Tibial nerve (tissue), 4 donors: ENCODE results near the gene CRNN. TPM values are rescaled to one million over a fixed set of nuclear protein-coding genes. Genes with fewer than 3 reads are reported as not detected.

Experiments used
- DNase-seq, 2 donors: peaks; one replicate each; pipeline ENCODE4 v3.0.0-alpha.2; 2019; ENCODE audit warnings: low spot score in 2 of 2
- H3K27ac ChIP-seq, 4 donors: fragments of 200-600 bp; sonication (generic) in 3 of 4; one replicate each; pipeline ENCODE4 v1.5.1; 2017 to 2019; ENCODE audit warnings: mild to moderate bottlenecking in 1 of 4
- H3K27me3 ChIP-seq, 2 donors: fragments of 200-600 bp; sonication (generic) in 1 of 2; one replicate each; pipeline versions ENCODE4 v1.5.1 to v1.6.0; 2017 to 2019
- H3K36me3 ChIP-seq, 3 donors: fragments of 200-600 bp; sonication (generic); one replicate each; pipeline ENCODE4 v1.5.1; 2018 to 2019
- H3K4me1 ChIP-seq, 4 donors: fragments of 200-600 bp; sonication (generic) in 3 of 4; one replicate each; pipeline ENCODE4 v1.5.1; 2017 to 2019
- H3K4me3 ChIP-seq, 4 donors: fragments of 200-600 bp; sonication (generic) in 3 of 4; one replicate each; pipeline ENCODE4 v1.5.1; 2017 to 2019; ENCODE audit warnings: mild to moderate bottlenecking in 1 of 4, moderate library complexity in 1 of 4
- H3K9me3 ChIP-seq, 4 donors: fragments of 200-600 bp; sonication (generic) in 3 of 4; one replicate each; pipeline ENCODE4 v1.5.1; 2017 to 2019
- EP300 ChIP-seq, 2 donors: sonication (generic); formaldehyde crosslinking; IDR thresholded peaks; one replicate each; pipeline ENCODE4 v1.6.1; 2017; ENCODE audit warnings: antibody characterized with exemption in 2 of 2, mild to moderate bottlenecking in 1 of 2
- POLR2A ChIP-seq, 2 donors: fragments of 450-650 bp; IDR thresholded peaks; one replicate each; pipeline ENCODE4 v1.6.1; 2017; ENCODE audit warnings: antibody characterized with exemption in 2 of 2, mild to moderate bottlenecking in 2 of 2, moderate library complexity in 2 of 2
- WGBS, 2 donors: methylation state at CpG; one replicate each; pipeline ENCODE4 v1.1.5; 2018; 5-methylcytosine and 5-hydroxymethylcytosine counted together
- total RNA-seq, 4 donors: library from RNA; depleted of rRNA; stranded (reverse); fragments of >200 nt; gene quantifications; one replicate each; pipeline ENCODE4 v1.1.0, GENCODE V29; 2016
- TF ChIP-seq, protein P1 (sequence below), 5 experiments: fragments of 200-600 bp in 3 of 5; fragments of 450-650 bp in 2 of 5; sonication (generic) in 3 of 5; IDR thresholded peaks; one replicate each; pipeline ENCODE4 v1.5.1; 2016 to 2019; ENCODE audit warnings: antibody characterized with exemption in 5 of 5, mild to moderate bottlenecking in 3 of 5, moderate library complexity in 2 of 5

The CRNN gene
- total RNA-seq, 4 donors from 2014 or later = not detected

DNA sequence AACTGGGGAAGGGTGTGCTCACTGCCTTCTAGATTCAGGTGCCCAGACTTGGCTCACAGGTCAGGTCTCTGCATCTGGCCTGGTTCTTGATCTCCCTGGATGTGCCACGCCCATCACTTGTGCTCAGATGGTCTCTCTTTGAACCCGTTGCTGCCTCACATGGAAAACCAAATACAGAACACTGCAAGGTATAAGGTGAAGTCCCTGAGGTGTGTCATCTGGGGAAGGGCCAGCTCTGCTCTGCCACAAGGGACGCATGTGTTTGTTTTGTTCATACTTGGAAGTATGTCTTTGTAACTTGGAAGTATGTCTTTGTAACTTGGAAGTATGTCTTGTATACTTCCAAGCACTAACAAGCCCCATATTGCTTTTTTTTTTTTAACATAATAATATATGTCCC lies 13.4 kb upstream of the CRNN start:
- Histone ChIP-seq H3K4me1 (no peaks in the 10 kb centered on the region), H3K9me3 (peaks cover 0 to 21% (median 0%) of the 10 kb centered on the region in 4 donors), H3K27ac (no peak overlapping the region), H3K36me3 (no peaks in the 10 kb centered on the region), H3K27me3 (no peaks in the 10 kb centered on the region), H3K4me3 (no peak overlapping the region)
- no peak for TF ChIP-seq EP300 (IDR thresholded peaks at IDR 0.05)
- TF ChIP-seq POLR2A (IDR thresholded peaks at IDR 0.05) = no peak
- TF ChIP-seq, protein P1, sequence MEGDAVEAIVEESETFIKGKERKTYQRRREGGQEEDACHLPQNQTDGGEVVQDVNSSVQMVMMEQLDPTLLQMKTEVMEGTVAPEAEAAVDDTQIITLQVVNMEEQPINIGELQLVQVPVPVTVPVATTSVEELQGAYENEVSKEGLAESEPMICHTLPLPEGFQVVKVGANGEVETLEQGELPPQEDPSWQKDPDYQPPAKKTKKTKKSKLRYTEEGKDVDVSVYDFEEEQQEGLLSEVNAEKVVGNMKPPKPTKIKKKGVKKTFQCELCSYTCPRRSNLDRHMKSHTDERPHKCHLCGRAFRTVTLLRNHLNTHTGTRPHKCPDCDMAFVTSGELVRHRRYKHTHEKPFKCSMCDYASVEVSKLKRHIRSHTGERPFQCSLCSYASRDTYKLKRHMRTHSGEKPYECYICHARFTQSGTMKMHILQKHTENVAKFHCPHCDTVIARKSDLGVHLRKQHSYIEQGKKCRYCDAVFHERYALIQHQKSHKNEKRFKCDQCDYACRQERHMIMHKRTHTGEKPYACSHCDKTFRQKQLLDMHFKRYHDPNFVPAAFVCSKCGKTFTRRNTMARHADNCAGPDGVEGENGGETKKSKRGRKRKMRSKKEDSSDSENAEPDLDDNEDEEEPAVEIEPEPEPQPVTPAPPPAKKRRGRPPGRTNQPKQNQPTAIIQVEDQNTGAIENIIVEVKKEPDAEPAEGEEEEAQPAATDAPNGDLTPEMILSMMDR (IDR thresholded peaks at IDR 0.05) = no peak
- WGBS, 2 donors = 56 to 59% methylated on average over 3 of the region's 3 CpGs
- DNase-seq = no peak

DNA sequence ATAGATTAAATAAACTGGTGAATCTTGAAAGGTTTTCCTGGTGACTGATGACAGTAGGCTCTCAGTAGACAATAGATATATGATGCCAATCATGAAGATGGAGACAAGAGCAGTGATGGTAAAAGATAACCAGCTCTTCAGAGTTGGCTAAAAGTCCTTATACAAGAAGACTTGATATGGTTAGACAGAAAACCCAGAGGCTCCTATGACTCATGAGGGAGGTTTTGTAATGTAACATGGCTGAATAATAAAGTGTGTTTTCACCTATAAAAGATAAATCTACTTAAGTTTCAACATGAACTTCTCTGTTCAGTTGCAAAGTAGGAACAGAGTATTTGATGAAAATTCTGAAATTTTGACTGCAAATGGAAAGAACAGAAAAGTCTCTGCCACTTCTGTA lies 12.7 kb upstream of the CRNN start:
- Histone ChIP-seq H3K27me3 (no peaks in the 10 kb centered on the region), H3K4me1 (no peaks in the 10 kb centered on the region), H3K4me3 (no peak overlapping the region), H3K27ac (no peak overlapping the region), H3K36me3 (no peaks in the 10 kb centered on the region), H3K9me3 (peaks cover 0 to 21% (median 0%) of the 10 kb centered on the region in 4 donors)
- no peak for DNase-seq
- TF ChIP-seq EP300 (IDR thresholded peaks at IDR 0.05) (no peak), POLR2A (IDR thresholded peaks at IDR 0.05) (no peak)
- TF ChIP-seq, protein P1 (IDR thresholded peaks at IDR 0.05) = no peak

DNA sequence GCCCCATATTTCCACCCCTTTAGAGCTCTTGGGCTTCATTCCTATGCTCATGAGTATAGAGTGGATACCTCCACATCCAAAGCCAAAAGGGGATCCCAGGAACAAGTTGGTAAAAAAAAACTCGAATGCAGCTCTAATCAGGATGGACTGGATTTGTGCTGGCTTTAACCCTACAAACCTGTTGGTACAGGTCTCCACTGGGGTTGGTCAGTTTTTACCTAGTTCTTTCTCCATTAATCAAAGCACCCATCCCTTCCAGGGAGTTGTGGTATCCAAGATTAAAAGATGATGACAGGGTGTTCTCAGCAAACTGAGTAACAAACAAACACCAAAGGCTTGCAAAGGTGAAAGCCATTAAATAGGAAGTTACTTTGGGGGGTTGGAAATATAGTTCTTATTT lies 5.9 kb upstream of the CRNN start:
- Histone ChIP-seq H3K4me3 (no peak overlapping the region), H3K27me3 (no peaks in the 10 kb centered on the region), H3K9me3 (peaks cover 0 to 20% (median 0%) of the 10 kb centered on the region in 4 donors), H3K4me1 (no peaks in the 10 kb centered on the region), H3K27ac (no peak overlapping the region), H3K36me3 (no peaks in the 10 kb centered on the region)
- WGBS, 2 donors = 43 to 59% methylated on average over 1 of the region's 1 CpG
- no peak for DNase-seq
- TF ChIP-seq EP300 (IDR thresholded peaks at IDR 0.05) (no peak), POLR2A (IDR thresholded peaks at IDR 0.05) (no peak)
- TF ChIP-seq, protein P1 (IDR thresholded peaks at IDR 0.05) = no peak

DNA sequence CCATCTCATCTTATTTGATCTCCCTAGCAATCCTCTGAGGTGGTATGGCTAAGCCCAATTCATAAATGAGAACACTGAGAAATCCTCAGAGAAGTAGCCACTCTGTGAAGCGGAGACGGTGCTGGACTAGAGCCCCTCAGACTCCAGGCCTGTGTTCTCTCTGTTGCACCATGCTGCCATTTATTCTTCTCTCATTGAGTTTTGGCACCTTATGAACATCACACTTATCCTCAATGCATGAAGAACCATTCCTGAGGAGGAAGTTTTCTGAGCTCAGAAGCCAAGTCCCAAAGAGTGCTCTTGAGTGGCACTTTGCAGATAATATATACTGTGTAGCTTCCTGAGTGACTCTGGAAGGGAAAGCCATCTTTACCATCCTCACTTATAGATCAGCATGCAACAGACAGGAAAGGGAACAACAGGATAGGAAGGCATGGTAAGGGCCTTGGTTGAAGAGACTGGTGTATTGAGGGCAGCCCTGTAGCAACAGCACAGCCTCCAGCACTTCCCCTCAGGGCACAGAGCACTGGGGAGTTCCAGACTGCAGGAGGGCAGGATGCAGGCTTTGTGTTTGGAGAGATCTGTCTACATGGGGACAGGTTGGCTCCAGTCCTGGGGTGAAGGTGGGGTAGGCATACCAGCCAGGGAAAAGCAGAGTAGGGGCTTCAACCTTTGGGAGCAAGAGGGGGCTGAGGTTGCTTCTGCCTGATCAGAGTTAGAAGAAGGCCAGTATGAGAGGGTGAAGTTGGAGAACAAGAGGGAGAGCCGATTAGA lies 1.6 kb upstream of the CRNN start:
- 90 to 91% methylated on average over 3 of the region's 3 CpGs for WGBS, 2 donors
- DNase-seq = no peak

DNA sequence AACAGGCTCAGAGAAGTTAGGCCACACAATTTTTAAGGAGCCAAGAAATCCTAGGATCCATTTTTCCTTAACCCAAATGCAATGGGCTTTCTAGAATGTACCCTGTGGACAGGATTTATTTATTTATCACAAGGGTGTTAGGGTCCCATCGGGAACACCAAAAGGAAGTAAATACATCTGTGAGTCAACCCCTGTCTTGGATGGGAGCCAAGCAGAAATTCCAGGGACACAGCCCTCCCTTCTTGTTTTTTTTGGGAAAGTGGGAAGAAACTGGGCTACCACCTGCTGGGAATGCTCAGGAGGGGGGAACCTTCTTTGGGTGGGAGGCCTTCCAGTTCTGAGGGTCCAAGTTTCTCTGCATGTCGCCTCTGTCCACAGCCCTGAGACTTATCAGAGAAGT lies 1.3 kb downstream of the CRNN start:
- no peaks in the 10 kb centered on the region for H3K36me3 ChIP-seq
- TF ChIP-seq, protein P1 (IDR thresholded peaks at IDR 0.05) = no peak
- TF ChIP-seq EP300 (IDR thresholded peaks at IDR 0.05) (no peak), POLR2A (IDR thresholded peaks at IDR 0.05) (no peak)
- 84 to 86% methylated on average over 2 of the region's 2 CpGs for WGBS, 2 donors
- no peak overlapping the region for H3K27ac ChIP-seq
- peaks cover 0 to 6% (median 0%) of the 10 kb centered on the region in 4 donors for H3K4me1 ChIP-seq
- no peak overlapping the region for H3K4me3 ChIP-seq
- H3K9me3 ChIP-seq = no peaks in the 10 kb centered on the region
- no peaks in the 10 kb centered on the region for H3K27me3 ChIP-seq
- no peak for DNase-seq

More for the DNA sequence above, 1.6 kb upstream of the CRNN start:
- Histone ChIP-seq H3K27ac (no peak overlapping the region), H3K4me3 (no peak overlapping the region), H3K4me1 (peaks cover 0 to 6% (median 0%) of the 10 kb centered on the region in 4 donors), H3K27me3 (no peaks in the 10 kb centered on the region), H3K36me3 (no peaks in the 10 kb centered on the region), H3K9me3 (no peaks in the 10 kb centered on the region)
- no peak for TF ChIP-seq POLR2A (IDR thresholded peaks at IDR 0.05)
- TF ChIP-seq, protein P1 (IDR thresholded peaks at IDR 0.05) = no peak
